ENCODE results near the gene KL.

The KL gene

GRCh38 chr13:33016414-33017322 is at the start of gene KL:
Gene KL, plus strand, starts transcription at chr13:33016423. Its CDS starts 18 bp downstream, at chr13:33016441.
- DNase-seq, result peak; percentile 26

DNA sequence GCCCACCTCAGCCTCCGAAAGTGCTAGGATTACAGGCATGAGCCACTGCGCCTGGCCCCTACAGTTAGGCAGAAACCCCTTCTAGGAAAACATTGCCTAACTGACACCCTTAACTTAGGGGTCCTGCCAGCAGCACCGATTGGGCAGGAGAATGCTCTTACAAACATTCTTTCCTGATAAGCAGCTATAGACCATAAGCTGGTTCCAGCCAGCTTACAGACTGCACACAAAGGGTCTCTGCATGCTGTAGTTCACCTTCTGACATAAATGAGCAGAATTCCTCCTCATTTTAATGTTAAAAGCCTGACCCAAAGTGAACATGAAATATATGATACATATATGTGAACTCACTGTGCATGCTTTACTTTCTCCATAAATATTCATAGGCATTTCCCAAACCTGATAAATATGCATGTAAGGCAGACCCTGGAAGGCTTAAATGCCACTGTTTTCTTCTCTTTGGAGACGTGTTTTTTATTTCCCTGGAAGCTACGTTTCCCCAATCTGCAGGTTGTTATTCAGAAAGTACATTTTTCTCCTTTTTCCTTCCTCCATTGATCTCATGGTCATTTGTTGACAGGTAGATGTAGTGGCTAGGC is 48.5 kb upstream of the KL start:
- no peak for DNase-seq

DNA sequence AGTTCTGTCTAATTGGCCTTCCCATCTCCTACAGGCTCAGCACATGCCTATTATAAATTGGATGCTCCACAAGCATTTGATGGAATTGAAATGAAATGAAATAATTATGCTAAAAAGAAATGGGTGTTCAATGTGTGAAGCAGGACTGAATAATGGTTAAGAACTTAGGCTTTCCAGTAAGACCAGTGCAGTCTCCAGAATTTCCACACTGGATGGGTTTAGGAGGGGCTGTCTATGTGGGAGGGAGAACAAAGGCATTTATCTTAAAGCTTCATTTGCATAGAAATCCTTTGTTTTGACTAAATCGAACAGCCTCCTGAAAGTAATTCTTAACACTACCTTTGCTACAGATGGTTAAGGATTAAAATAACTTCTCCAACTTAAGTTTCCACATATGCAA is 47.9 kb upstream of the KL start:
- DNase-seq, result no peak

- DNase-seq, result no peak
These were observed 47.4 kb upstream of the KL start for GRCh38 chr13:32968793-32969192.

GRCh38 chr13:32969516-32969941 is 46.7 kb upstream of the KL start:
- DNase-seq, result no peak

GRCh38 chr13:32976056-32976805 is 40.0 kb upstream of the KL start:
- DNase-seq, result no peak

DNA sequence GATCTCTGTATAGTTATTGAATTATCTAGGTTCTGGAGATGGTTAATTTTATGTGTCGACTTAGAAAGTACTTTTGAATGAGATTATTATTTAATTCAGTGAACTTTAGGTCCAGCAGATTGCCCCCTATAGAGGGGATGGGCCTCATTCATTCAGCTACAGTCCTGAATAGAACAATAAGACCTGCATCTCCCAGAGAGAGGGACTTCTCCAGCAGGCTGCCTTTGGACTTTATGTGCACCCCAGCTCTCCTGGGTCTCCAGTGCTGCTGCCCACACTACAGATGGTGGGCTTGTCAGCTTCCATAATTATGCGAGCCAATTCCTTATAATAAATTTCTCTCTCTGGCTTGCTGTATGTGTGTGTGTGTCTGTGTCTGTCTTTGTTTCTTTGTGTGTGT is 39.3 kb upstream of the KL start:
- no peak for DNase-seq

DNA sequence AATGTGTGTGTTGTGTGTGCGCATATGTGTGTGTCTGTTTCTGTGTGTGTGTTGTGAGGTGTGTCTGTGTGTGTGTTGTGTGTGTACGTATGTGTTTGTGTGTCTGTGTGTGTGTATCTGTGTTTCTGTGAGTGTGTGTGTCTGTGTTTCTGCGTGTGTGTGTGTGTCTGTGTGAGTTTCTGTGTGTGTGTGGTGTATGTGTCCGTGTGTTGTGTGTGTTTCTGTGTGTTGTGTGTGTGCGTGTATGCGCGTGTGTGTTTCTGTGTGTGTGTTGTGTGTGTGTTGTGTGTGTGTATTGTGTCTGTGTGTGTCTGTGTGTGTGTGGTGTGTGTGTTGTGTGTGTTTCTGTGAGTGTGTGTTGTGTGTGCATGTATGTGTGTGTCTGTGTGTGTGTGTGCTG is 38.9 kb upstream of the KL start:
- DNase-seq, result no peak

GRCh38 chr13:32978278-32978677 is 37.9 kb upstream of the KL start:
- DNase-seq, result no peak

GRCh38 chr13:32983058-32983457 is 33.2 kb upstream of the KL start:
- DNase-seq, result no peak

- no peak for DNase-seq
These were observed 31.2 kb upstream of the KL start for GRCh38 chr13:32984857-32985626.

DNA sequence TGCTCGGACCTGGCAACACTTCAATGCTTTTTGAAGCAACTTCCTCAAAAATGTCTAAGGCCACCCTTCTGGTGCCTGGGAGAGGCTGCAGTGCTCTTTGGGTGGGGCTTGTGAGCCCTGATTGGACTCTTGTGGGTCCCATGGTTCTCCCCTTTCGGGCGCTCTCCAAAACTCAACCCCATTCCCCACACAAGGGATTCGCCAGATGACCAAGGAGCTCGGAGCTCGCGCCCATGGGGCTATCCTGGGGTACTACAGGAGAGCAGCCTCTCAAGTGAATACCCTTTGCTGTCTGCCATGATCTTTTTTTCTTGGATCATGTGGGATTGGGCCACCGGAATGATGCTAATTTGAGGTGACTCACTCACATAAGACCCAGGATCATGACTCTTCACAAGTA is 29.7 kb upstream of the KL start:
- DNase-seq, result no peak

- DNase-seq, result no peak
These were observed 28.8 kb upstream of the KL start for GRCh38 chr13:32987462-32987861.

DNA sequence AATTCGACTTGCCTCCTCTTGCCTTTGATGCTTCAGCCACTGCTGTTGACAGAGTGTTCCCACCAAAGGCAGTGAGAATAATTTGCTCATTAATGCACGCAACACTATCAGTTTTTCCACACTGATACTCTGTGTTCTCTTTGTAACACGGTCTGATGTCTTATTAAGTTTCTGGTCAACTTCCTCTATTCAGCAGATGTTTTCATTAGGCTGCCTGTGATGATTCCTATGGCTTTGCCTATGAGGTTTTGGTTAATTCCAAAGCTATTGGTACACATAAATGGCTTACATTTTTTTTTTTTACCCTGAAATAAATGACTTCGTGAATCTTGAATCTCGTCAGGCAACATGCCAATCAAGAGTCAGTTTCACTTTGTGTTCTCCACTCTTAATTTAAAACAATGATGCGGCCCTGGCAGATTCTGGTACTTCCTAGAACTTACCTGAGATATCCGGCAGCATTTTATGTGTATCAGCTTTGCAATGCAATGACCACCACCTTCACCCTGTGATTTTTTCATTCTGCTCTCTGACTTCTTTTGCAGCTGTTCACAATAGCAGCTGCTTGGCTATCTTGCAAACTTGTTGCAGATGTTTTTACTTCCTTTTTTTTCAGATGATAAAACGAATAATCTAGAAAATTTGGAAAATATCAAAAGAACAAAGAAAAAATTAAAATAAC is 27.5 kb upstream of the KL start:
- DNase-seq, result no peak

DNA sequence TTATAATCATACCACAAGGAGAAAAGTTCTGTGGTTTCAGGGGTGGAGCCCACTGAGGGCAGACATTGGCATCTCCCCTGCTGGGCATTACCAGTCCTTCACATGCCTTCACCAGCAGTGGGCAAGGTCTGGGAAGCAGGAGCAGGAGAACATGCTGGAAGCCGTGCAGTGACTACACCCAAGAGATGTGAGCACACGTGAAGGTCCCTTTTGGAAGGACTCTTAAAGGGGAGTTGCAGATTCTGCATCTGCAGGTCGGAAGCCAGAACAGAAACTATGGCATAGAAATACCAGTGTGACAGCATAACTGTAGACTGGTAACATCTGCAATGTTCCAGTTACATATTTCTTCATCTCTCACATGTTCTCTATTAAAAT is 26.9 kb upstream of the KL start:
- no peak for DNase-seq

DNA sequence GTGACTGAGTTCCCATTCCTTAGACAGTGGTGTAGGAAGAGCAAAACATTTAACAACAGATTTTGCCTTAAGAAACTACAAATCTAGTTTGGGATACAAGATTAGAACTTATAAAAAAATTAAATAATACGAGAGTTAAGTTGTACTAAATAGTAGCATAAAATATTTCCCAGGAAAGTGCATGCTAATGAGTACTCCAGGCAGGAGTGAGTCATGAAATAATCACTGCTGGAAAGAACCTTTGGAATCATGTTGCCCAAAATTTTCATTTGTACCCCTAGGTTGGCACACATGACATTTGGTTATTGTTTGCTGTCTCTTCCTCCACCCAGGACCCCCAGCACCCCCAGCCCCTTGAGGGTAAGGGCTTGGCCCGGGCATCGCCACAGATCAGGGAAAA is 26.3 kb upstream of the KL start:
- no peak for DNase-seq

GRCh38 chr13:32993145-32993544 is 23.1 kb upstream of the KL start:
- DNase-seq, result no peak

GRCh38 chr13:32997399-32997798 is 18.8 kb upstream of the KL start:
- DNase-seq, result no peak

DNA sequence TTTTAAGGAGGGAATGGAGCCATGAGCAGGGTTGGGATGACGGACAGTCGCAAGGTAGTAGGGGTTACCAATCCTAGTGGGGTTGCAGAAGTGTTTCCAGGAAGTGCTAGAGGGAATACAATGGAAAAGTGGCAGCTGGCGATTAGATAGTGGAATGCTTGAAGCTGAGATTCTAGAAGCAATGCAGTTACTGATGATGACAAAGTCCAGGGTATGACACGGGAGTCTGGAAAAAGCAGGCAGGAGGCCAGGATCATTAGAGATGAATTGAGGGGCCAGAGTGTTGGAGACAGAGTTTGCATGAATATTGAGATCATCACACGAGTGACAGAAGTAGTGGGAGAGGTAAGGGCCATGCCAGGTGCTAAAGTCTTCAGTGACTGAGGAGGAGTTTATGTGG is 17.3 kb upstream of the KL start:
- no peak for DNase-seq

- no peak for DNase-seq
These were observed 15.9 kb upstream of the KL start for GRCh38 chr13:33000365-33000764.

- DNase-seq, result no peak
These were observed 12.7 kb upstream of the KL start for GRCh38 chr13:33003458-33004019.

DNA sequence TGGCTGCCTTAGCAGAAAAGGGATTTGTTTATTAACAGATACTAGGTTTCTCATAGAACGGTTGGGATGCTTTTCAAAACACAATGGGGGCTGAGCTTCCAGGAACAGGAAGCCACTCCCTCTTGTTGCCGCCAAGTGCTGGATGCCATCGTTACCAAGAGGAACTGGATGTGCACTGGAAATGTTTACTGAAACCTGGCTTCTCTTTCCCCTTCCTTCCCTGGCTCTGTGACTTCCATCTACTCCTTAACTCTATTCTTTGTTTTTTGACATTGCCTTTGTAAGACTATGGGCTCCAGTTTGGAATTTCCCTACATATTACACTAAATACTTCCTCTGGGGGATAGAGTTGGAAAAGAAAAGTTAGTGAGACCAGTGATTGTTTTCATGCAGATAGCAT is 11.7 kb upstream of the KL start:
- DNase-seq, result no peak

Measured in activated T-cell treated with anti-CD3 and anti-CD28 coated beads, Interleukin-2, amount 50 U/mL, for 1 hour (primary cell).